SU-DHL-6 (cell line): ENCODE results near the gene GPAM.

Experiments used
- H2AFZ ChIP-seq: fragments of 200-600 bp; sonication (generic); 2 replicates; pipeline ENCODE4 v1.6.1; 2014; ENCODE audit warnings: low read depth, mild to moderate bottlenecking, moderate library complexity, mixed read lengths, antibody characterized with exemption, low read length; ENCODE audit not compliant: severe bottlenecking
- H3F3A ChIP-seq: fragments of 200-600 bp; shearing (Covaris generic); 2 replicates; pipeline ENCODE4 v1.6.0; 2016; ENCODE audit warnings: antibody characterized with exemption, mild to moderate bottlenecking; ENCODE audit not compliant: insufficient read depth
- H3K27ac ChIP-seq: fragments of 200-600 bp; sonication (generic); 2 replicates; pipeline ENCODE4 v1.5.1; 2016; ENCODE audit warnings: low read depth, mild to moderate bottlenecking, low read length, moderate library complexity, mixed read lengths
- H3K27me3 ChIP-seq: fragments of 200-600 bp; sonication (generic), shearing (Covaris generic); 2 replicates; pipeline ENCODE4 v1.6.0; 2014; ENCODE audit warnings: mild to moderate bottlenecking, low read length
- H3K36me3 ChIP-seq: fragments of 200-600 bp; sonication (generic); 2 replicates; pipeline ENCODE4 v1.6.1; 2014; ENCODE audit warnings: mild to moderate bottlenecking, low read length, mixed read lengths
- H3K4me2 ChIP-seq: fragments of 300-600, 200-600 bp; shearing (Covaris generic), sonication (generic); 2 replicates; pipeline ENCODE4 v1.6.0; 2014; ENCODE audit warnings: low read length, low read depth, mild to moderate bottlenecking; ENCODE audit not compliant: poor library complexity, severe bottlenecking
- H3K4me3 ChIP-seq: fragments of 200-600 bp; sonication (generic); 2 replicates; pipeline ENCODE4 v1.5.1; 2014; ENCODE audit warnings: antibody characterized with exemption, low read length, mild to moderate bottlenecking, mixed read lengths; ENCODE audit not compliant: insufficient read depth, poor library complexity, severe bottlenecking
- H3K79me2 ChIP-seq: fragments of 200-600 bp; sonication (generic); 2 replicates; pipeline ENCODE4 v1.6.1; 2014; ENCODE audit warnings: mild to moderate bottlenecking, low read length, moderate library complexity; ENCODE audit not compliant: insufficient read depth
- H3K9ac ChIP-seq: fragments of 200-600 bp; sonication (generic); 2 replicates; pipeline ENCODE4 v1.7.0; 2014; ENCODE audit warnings: mild to moderate bottlenecking, low read length
- H3K9me2 ChIP-seq: fragments of 200-600 bp; sonication (generic); replicated peaks from 2 replicates; pipeline ENCODE4 v1.6.1; 2014; ENCODE audit warnings: low read length; ENCODE audit not compliant: insufficient read depth
- H3K9me3 ChIP-seq: fragments of 200-600 bp; sonication (generic); 2 replicates; pipeline ENCODE4 v1.6.1; 2014; ENCODE audit warnings: low read length, mixed read lengths; ENCODE audit not compliant: insufficient read depth
- H4K20me1 ChIP-seq: fragments of 200-600 bp; sonication (generic); 2 replicates; pipeline ENCODE4 v1.6.1; 2014; ENCODE audit warnings: low read depth, mild to moderate bottlenecking, antibody characterized with exemption, low read length, moderate library complexity, mixed read lengths
- EZH2phosphoT487 ChIP-seq: fragments of 200-600 bp; sonication (generic), shearing (Covaris generic); conservative IDR thresholded peaks from 2 replicates; pipeline ENCODE4 v1.6.1; 2018; ENCODE audit warnings: mild to moderate bottlenecking, antibody characterized with exemption, low read length, moderate library complexity, mixed read lengths
- TF ChIP-seq, protein P1 (sequence below): fragments of 200-600 bp; sonication (generic); IDR thresholded peaks from one replicate; pipeline ENCODE4 v1.5.1; 2017; ENCODE audit warnings: antibody characterized with exemption, mild to moderate bottlenecking, low read length, moderate library complexity; ENCODE audit not compliant: insufficient read depth, poor library complexity, severe bottlenecking

GPAM gene

DNA sequence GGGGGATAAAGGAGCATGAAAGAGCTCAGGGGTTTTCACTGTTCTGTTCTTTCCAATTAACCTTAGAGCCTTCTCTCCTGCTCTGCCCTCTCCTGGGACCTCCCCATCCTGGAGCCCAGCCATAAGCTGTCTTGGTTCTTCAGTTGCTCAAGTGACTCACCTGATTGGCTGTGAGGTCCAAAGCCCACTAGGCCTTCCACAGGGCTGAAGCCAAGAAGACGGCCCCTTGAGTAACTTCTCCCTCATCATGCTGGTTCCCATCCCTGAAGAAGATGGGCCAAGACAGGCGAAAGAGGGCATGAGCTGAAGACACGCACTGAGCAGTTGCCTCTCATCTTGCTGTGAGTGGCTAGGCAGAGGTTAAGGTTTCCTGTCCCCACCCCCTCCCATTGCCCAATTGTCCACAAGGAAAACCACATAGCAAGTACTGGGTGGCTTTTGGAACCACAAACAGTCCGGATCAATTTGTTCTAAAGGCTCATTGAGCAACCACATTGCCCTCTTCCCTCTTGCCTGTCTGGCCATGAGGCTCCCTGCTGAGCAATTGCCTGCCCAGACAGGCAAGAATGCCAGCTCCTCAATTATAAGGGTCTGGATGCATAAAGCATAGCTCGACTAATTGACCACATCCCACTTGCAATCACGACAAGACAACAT lies 43.9 kb upstream of the GPAM start:
- no peaks in the 10 kb centered on the region for H3K9me3 ChIP-seq

GRCh38 chr10:112226439-112227248 lies 43.1 kb upstream of the GPAM start:
- TF ChIP-seq EZH2phosphoT487: no peak
- TF ChIP-seq, protein P1, sequence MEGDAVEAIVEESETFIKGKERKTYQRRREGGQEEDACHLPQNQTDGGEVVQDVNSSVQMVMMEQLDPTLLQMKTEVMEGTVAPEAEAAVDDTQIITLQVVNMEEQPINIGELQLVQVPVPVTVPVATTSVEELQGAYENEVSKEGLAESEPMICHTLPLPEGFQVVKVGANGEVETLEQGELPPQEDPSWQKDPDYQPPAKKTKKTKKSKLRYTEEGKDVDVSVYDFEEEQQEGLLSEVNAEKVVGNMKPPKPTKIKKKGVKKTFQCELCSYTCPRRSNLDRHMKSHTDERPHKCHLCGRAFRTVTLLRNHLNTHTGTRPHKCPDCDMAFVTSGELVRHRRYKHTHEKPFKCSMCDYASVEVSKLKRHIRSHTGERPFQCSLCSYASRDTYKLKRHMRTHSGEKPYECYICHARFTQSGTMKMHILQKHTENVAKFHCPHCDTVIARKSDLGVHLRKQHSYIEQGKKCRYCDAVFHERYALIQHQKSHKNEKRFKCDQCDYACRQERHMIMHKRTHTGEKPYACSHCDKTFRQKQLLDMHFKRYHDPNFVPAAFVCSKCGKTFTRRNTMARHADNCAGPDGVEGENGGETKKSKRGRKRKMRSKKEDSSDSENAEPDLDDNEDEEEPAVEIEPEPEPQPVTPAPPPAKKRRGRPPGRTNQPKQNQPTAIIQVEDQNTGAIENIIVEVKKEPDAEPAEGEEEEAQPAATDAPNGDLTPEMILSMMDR: no peak
- H3K27ac ChIP-seq: no peak overlapping the region
- no peak overlapping the region for H3K4me2 ChIP-seq
- no peak overlapping the region for H3K4me3 ChIP-seq
- no peaks in the 10 kb centered on the region for H3K9me3 ChIP-seq
- no peaks in the 10 kb centered on the region for H3K36me3 ChIP-seq
- H4K20me1 ChIP-seq: no peaks in the 10 kb centered on the region
- H2AFZ ChIP-seq: no peak overlapping the region
- H3F3A ChIP-seq: no peaks in the 10 kb centered on the region
- no peak overlapping the region for H3K9ac ChIP-seq
- H3K27me3 ChIP-seq: no peaks in the 10 kb centered on the region
- no peaks in the 10 kb centered on the region for H3K9me2 ChIP-seq
- no peaks in the 10 kb centered on the region for H3K79me2 ChIP-seq

More for the DNA sequence above, 43.9 kb upstream of the GPAM start:
- TF ChIP-seq EZH2phosphoT487: no peak
- TF ChIP-seq, protein P1: no peak
- H4K20me1 ChIP-seq: no peaks in the 10 kb centered on the region
- no peaks in the 10 kb centered on the region for H3K9me2 ChIP-seq
- no peaks in the 10 kb centered on the region for H3K27me3 ChIP-seq
- H3K79me2 ChIP-seq: no peaks in the 10 kb centered on the region
- no peak overlapping the region for H3K4me3 ChIP-seq
- no peak overlapping the region for H3K27ac ChIP-seq
- no peak overlapping the region for H3K4me2 ChIP-seq
- H3K9ac ChIP-seq: no peak overlapping the region
- no peak overlapping the region for H2AFZ ChIP-seq
- no peaks in the 10 kb centered on the region for H3F3A ChIP-seq
- no peaks in the 10 kb centered on the region for H3K36me3 ChIP-seq

DNA sequence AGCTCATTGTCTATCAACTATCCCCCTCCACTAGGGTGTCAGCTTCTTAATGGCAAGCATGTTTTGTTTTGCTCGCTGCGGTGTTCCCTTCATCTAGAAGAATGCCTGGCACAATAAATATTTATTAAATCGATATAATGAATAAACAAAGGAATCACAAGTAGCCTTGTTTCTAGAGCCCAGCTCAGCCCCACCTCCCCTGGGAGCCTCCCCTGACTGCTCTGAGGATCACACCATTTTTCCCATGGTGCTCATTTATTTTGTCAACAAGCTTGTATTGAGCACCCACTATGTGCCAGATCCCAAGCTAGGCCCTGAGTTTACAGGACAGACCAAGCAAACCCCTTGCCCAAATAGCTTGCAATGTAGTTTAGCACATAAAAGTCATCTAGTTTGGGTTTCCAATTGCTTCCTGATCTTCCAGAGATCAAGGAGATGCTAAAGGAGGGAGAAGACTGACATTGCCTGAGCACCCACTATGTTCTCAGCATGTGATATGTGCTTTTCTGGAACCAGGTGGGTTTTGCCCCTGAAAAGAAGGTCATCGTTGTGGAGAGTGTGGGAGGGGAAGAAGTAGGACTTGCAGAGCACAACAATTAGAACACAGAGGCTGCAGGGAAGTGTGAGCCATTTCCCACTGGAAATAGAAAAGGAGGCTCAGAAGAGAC lies 42.3 kb upstream of the GPAM start:
- Histone ChIP-seq H4K20me1 (no peaks in the 10 kb centered on the region), H2AFZ (no peak overlapping the region), H3K4me2 (no peak overlapping the region), H3K36me3 (no peaks in the 10 kb centered on the region), H3K4me3 (no peak overlapping the region), H3K9me2 (no peaks in the 10 kb centered on the region), H3K9ac (no peak overlapping the region), H3K27me3 (no peaks in the 10 kb centered on the region), H3K9me3 (no peaks in the 10 kb centered on the region), H3F3A (no peaks in the 10 kb centered on the region), H3K27ac (no peak overlapping the region), H3K79me2 (no peaks in the 10 kb centered on the region)
- TF ChIP-seq, protein P1: no peak
- no peak for TF ChIP-seq EZH2phosphoT487
